Trophoblast cell (in vitro differentiated cells and primary cell): ENCODE measurements around the gene RHOD.

ENCODE experiments used
- DNase-seq, 2 donors: peaks; one replicate each; pipeline ENCODE4 v3.0.0-alpha.2; 2016
- H2AFZ ChIP-seq: 2 replicates; pipeline ENCODE4 v1.6.1; 2013; ENCODE audit warnings: low read length, moderate library complexity, mild to moderate bottlenecking; ENCODE audit not compliant: insufficient read depth, poor library complexity
- H2AK5ac ChIP-seq: 2 replicates; pipeline ENCODE4 v1.6.1; 2013; ENCODE audit warnings: mild to moderate bottlenecking, low read length
- H2BK120ac ChIP-seq: 2 replicates; pipeline ENCODE4 v1.6.1; 2013; ENCODE audit warnings: low read length, mild to moderate bottlenecking, moderate library complexity; ENCODE audit not compliant: insufficient read depth, poor library complexity
- H2BK12ac ChIP-seq: 2 replicates; pipeline ENCODE4 v1.6.1; 2013; ENCODE audit warnings: mild to moderate bottlenecking, low read length, moderate library complexity
- H2BK5ac ChIP-seq: 2 replicates; pipeline ENCODE4 v1.6.1; 2013; ENCODE audit warnings: low read length, low read depth, moderate library complexity, mild to moderate bottlenecking; ENCODE audit not compliant: poor library complexity
- H3K14ac ChIP-seq: 2 replicates; pipeline ENCODE4 v1.6.1; 2013; ENCODE audit warnings: mild to moderate bottlenecking, low read length
- H3K18ac ChIP-seq: 2 replicates; pipeline ENCODE4 v1.6.1; 2013; ENCODE audit warnings: mild to moderate bottlenecking, low read length
- H3K23ac ChIP-seq: 2 replicates; pipeline ENCODE4 v1.6.1; 2013; ENCODE audit warnings: low read length
- H3K27ac ChIP-seq: 2 replicates; pipeline ENCODE4 v1.5.1; 2013; ENCODE audit warnings: low read depth, mild to moderate bottlenecking, inconsistent platforms, low read length, moderate library complexity
- H3K27me3 ChIP-seq: 2 replicates; pipeline ENCODE4 v1.6.1; 2013; ENCODE audit warnings: inconsistent platforms, mild to moderate bottlenecking, low read length, moderate library complexity; ENCODE audit not compliant: insufficient read depth
- H3K36me3 ChIP-seq, 2 experiments: 1 replicate in 1 of 2; 2 replicates in 1 of 2; pipeline ENCODE4 v1.6.1; 2013; ENCODE audit warnings: low read length in 2 of 2, mild to moderate bottlenecking in 2 of 2, moderate library complexity in 1 of 2; ENCODE audit not compliant: insufficient read depth in 2 of 2, control insufficient read depth in 1 of 2
- H3K4ac ChIP-seq: 2 replicates; pipeline ENCODE4 v1.6.1; 2013; ENCODE audit warnings: low read depth, mild to moderate bottlenecking, low read length, moderate library complexity
- H3K4me1 ChIP-seq, 2 experiments: 1 replicate in 1 of 2; 2 replicates in 1 of 2; pipeline ENCODE4 v1.6.1; 2013; ENCODE audit warnings: low read length in 2 of 2, mild to moderate bottlenecking in 2 of 2, moderate library complexity in 1 of 2; ENCODE audit not compliant: insufficient read depth in 2 of 2, control insufficient read depth in 1 of 2
- H3K4me2 ChIP-seq: 2 replicates; pipeline ENCODE4 v1.6.1; 2013; ENCODE audit warnings: inconsistent platforms, mild to moderate bottlenecking, low read length, moderate library complexity
- H3K4me3 ChIP-seq: 2 replicates; pipeline ENCODE4 v1.5.1; 2013; ENCODE audit warnings: mild to moderate bottlenecking, low read depth, low read length, inconsistent platforms
- H3K79me1 ChIP-seq: one replicate; pipeline ENCODE4 v1.6.1; 2013; ENCODE audit warnings: low read length
- H3K79me2 ChIP-seq: 2 replicates; pipeline ENCODE4 v1.6.1; 2013; ENCODE audit warnings: low read length, mild to moderate bottlenecking; ENCODE audit not compliant: control insufficient read depth, insufficient read depth, poor library complexity
- H3K9ac ChIP-seq: 2 replicates; pipeline ENCODE4 v1.6.1; 2013; ENCODE audit warnings: mild to moderate bottlenecking, low read length
- H3K9me3 ChIP-seq: 2 replicates; pipeline ENCODE4 v1.6.1; 2013; ENCODE audit warnings: low read depth, mild to moderate bottlenecking, control low read depth, inconsistent platforms, low read length; ENCODE audit not compliant: insufficient read depth
- H4K12ac ChIP-seq: 2 replicates; pipeline ENCODE4 v1.6.1; 2013; ENCODE audit warnings: low read depth, mild to moderate bottlenecking, low read length, moderate library complexity
- H4K8ac ChIP-seq: 2 replicates; pipeline ENCODE4 v1.6.1; 2013; ENCODE audit warnings: low read depth, mild to moderate bottlenecking, low read length, moderate library complexity
- H4K91ac ChIP-seq: one replicate; pipeline ENCODE4 v1.6.1; 2013; ENCODE audit warnings: low read depth, mild to moderate bottlenecking, low read length, moderate library complexity
- WGBS: extraction: QIAGEN DNeasy Blood & Tissue Kit; methylation state at CpG from one replicate; pipeline ENCODE4 v1.1.7; 2013; ENCODE audit warnings: missing lambda C conversion rate; ENCODE audit not compliant: insufficient read length, insufficient coverage; ENCODE audit errors: extremely low coverage; 5-methylcytosine and 5-hydroxymethylcytosine counted together

RHOD gene

DNA sequence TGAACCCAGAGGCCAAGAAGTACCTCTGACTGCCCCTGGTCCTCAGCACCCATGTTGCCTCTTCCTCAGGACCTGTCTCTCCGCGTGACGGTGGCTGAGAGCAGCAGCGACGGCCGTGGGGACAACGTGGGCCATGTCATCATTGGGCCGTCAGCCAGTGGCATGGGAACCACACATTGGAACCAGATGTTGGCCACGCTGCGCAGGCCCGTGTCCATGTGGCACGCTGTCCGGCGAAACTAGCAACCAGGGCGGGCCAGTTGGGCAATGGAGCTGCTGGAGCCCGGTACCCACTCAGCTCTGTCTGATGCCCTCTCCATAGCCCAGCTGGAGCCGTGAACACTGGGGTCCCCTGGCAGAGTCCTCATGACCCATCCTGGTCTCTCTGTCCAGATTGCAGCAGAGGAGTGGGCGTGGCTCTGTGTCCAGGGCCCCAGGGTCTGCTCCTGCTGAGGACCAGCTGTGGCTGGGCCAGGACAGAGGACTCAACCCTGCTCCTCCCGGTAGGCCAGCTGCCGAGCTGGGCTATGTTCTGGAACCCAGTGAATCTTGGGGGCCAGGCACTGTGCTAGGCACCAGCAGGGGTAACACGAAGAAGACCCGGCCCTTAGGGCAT, 8.0 kb upstream of the RHOD start:
- Histone ChIP-seq H2BK120ac (no peak overlapping the region), H2BK5ac (no peak overlapping the region), H2BK12ac (no peak overlapping the region), H3K4me3 (no peak overlapping the region), H3K9ac (no peak overlapping the region), H3K4me1 (no peaks in the 10 kb centered on the region), H3K27ac (no peak overlapping the region), H2AFZ (no peak overlapping the region), H4K12ac (no peak overlapping the region), H3K36me3 (no peaks in the 10 kb centered on the region), H2AK5ac (no peak overlapping the region), H3K4ac (no peak overlapping the region), H3K79me1 (no peaks in the 10 kb centered on the region), H3K79me2 (no peaks in the 10 kb centered on the region), H3K27me3 (no peaks in the 10 kb centered on the region), H4K91ac (no peak overlapping the region), H3K18ac (no peak overlapping the region), H3K4me2 (no peak overlapping the region), H3K9me3 (peaks cover 4% of the 10 kb centered on the region), H4K8ac (no peak overlapping the region), H3K23ac (no peak overlapping the region), H3K14ac (no peak overlapping the region)
- WGBS: no CpG with 5 or more reads among the region's 22 CpGs
- no peak for DNase-seq

GRCh38 chr11:67050139-67050538, 6.5 kb upstream of the RHOD start:
- Histone ChIP-seq H2BK5ac (no peak overlapping the region), H3K14ac (no peak overlapping the region), H3K9ac (no peak overlapping the region), H3K4me1 (peaks cover under 1 to 4% of the 10 kb centered on the region in 2 experiments), H4K91ac (no peak overlapping the region), H3K9me3 (peaks cover 2% of the 10 kb centered on the region), H2AK5ac (no peak overlapping the region), H2AFZ (no peak overlapping the region), H3K79me1 (no peaks in the 10 kb centered on the region), H3K27me3 (no peaks in the 10 kb centered on the region), H3K27ac (no peak overlapping the region), H2BK120ac (no peak overlapping the region), H3K4ac (no peak overlapping the region), H3K4me2 (no peak overlapping the region), H3K18ac (no peak overlapping the region), H3K36me3 (no peaks in the 10 kb centered on the region), H3K23ac (no peak overlapping the region), H4K8ac (no peak overlapping the region), H4K12ac (no peak overlapping the region), H3K4me3 (no peak overlapping the region), H3K79me2 (no peaks in the 10 kb centered on the region), H2BK12ac (no peak overlapping the region)
- DNase-seq: no peak
- no CpG with 5 or more reads among the region's 3 CpGs for WGBS

- no peak overlapping the region for H2AK5ac ChIP-seq
- H3K9ac ChIP-seq: no peak overlapping the region
- no peaks in the 10 kb centered on the region for H3K79me2 ChIP-seq
- H3K14ac ChIP-seq: no peak overlapping the region
- peaks cover 2% of the 10 kb centered on the region for H3K9me3 ChIP-seq
- no peak overlapping the region for H3K27ac ChIP-seq
- H4K12ac ChIP-seq: no peak overlapping the region
- no peak overlapping the region for H4K91ac ChIP-seq
- peaks cover 4% of the 10 kb centered on the region for H3K79me1 ChIP-seq
- no peak overlapping the region for H4K8ac ChIP-seq
- no peak overlapping the region for H2BK120ac ChIP-seq
- no peak overlapping the region for H2BK5ac ChIP-seq
- H2AFZ ChIP-seq: no peak overlapping the region
- H3K4ac ChIP-seq: no peak overlapping the region
- H3K36me3 ChIP-seq: no peaks in the 10 kb centered on the region
- peaks cover 8 to 15% of the 10 kb centered on the region in 2 experiments for H3K4me1 ChIP-seq
- no peak overlapping the region for H3K4me3 ChIP-seq
- H3K23ac ChIP-seq: no peak overlapping the region
- no peak overlapping the region for H3K4me2 ChIP-seq
- no peak overlapping the region for H2BK12ac ChIP-seq
- H3K18ac ChIP-seq: no peak overlapping the region
- WGBS: no CpG with 5 or more reads among the region's 9 CpGs
- H3K27me3 ChIP-seq: no peaks in the 10 kb centered on the region
- no peak for DNase-seq
These were observed 5.3 kb upstream of the RHOD start for GRCh38 chr11:67051180-67051893.

- H4K12ac ChIP-seq: no peak overlapping the region
- no peak overlapping the region for H2BK5ac ChIP-seq
- H3K4me1 ChIP-seq: peaks cover 10 to 19% of the 10 kb centered on the region in 2 experiments
- no peak overlapping the region for H2BK120ac ChIP-seq
- H3K79me1 ChIP-seq: peaks cover 9% of the 10 kb centered on the region
- H2AK5ac ChIP-seq: no peak overlapping the region
- H3K18ac ChIP-seq: no peak overlapping the region
- no peak overlapping the region for H3K23ac ChIP-seq
- no peak overlapping the region for H3K27ac ChIP-seq
- no peak overlapping the region for H3K14ac ChIP-seq
- H3K9me3 ChIP-seq: peaks cover 2% of the 10 kb centered on the region
- no peak overlapping the region for H3K4ac ChIP-seq
- no peak overlapping the region for H3K4me2 ChIP-seq
- H4K8ac ChIP-seq: no peak overlapping the region
- H2BK12ac ChIP-seq: no peak overlapping the region
- H3K9ac ChIP-seq: no peak overlapping the region
- H2AFZ ChIP-seq: no peak overlapping the region
- no peak for DNase-seq
- H4K91ac ChIP-seq: no peak overlapping the region
- no CpG with 5 or more reads among the region's 4 CpGs for WGBS
- H3K36me3 ChIP-seq: no peaks in the 10 kb centered on the region
- H3K79me2 ChIP-seq: peaks cover 3% of the 10 kb centered on the region
- no peak overlapping the region for H3K4me3 ChIP-seq
- H3K27me3 ChIP-seq: no peaks in the 10 kb centered on the region
These were observed 4.6 kb upstream of the RHOD start for GRCh38 chr11:67051945-67052488.
